NCI-H345 treated with DMSO at 0.1 percent for 48 hours (cell line): ENCODE results near the gene DGKG.

Experiments
- DNase-seq: peaks from one replicate; lab custom pipeline; 2025; ENCODE audit not compliant: unreplicated experiment; lab: John Stamatoyannopoulos, UW

DGKG gene

GRCh38 chr3:186181901-186182300 is 180.1 kb downstream of the DGKG start:
- no peak for DNase-seq

- no peak for DNase-seq
These were observed 181.0 kb downstream of the DGKG start for GRCh38 chr3:186180891-186181481.

GRCh38 chr3:186180151-186180550 is 181.9 kb downstream of the DGKG start:
- no peak for DNase-seq

- no peak for DNase-seq
These were observed 183.6 kb downstream of the DGKG start for GRCh38 chr3:186178412-186178811.

GRCh38 chr3:186176373-186176990 is 185.6 kb downstream of the DGKG start:
- no peak for DNase-seq

- no peak for DNase-seq
These were observed 188.7 kb downstream of the DGKG start for GRCh38 chr3:186173224-186173815.

GRCh38 chr3:186172353-186172752 is 189.7 kb downstream of the DGKG start:
- no peak for DNase-seq

- no peak for DNase-seq
These were observed 190.5 kb downstream of the DGKG start for GRCh38 chr3:186171521-186171920.

GRCh38 chr3:186170516-186170915 is 191.5 kb downstream of the DGKG start:
- DNase-seq, result no peak

GRCh38 chr3:186169379-186169778 is 192.7 kb downstream of the DGKG start:
- DNase-seq, result no peak

- no peak for DNase-seq
These were observed 193.1 kb downstream of the DGKG start for GRCh38 chr3:186168976-186169375.

GRCh38 chr3:186167646-186168395 is 194.2 kb downstream of the DGKG start:
- DNase-seq, result no peak

GRCh38 chr3:186166491-186167288 is 195.3 kb downstream of the DGKG start:
- DNase-seq, result no peak

GRCh38 chr3:186166036-186166435 is 196.0 kb downstream of the DGKG start:
- no peak for DNase-seq

GRCh38 chr3:186165331-186165730 is 196.7 kb downstream of the DGKG start:
- no peak for DNase-seq

- DNase-seq, result no peak
These were observed 197.3 kb downstream of the DGKG start for GRCh38 chr3:186164696-186165095.

- no peak for DNase-seq
These were observed 199.8 kb downstream of the DGKG start for GRCh38 chr3:186162221-186162620.

- no peak for DNase-seq
These were observed 201.3 kb downstream of the DGKG start for GRCh38 chr3:186160691-186161243.

GRCh38 chr3:186154641-186155040 is 207.4 kb downstream of the DGKG start:
- no peak for DNase-seq

- DNase-seq, result no peak
These were observed 209.1 kb downstream of the DGKG start for GRCh38 chr3:186152889-186153292.

GRCh38 chr3:186152361-186152798 is 209.7 kb downstream of the DGKG start:
- no peak for DNase-seq
